ENCODE measurements around the gene CCDC70.

The CCDC70 gene

DNA sequence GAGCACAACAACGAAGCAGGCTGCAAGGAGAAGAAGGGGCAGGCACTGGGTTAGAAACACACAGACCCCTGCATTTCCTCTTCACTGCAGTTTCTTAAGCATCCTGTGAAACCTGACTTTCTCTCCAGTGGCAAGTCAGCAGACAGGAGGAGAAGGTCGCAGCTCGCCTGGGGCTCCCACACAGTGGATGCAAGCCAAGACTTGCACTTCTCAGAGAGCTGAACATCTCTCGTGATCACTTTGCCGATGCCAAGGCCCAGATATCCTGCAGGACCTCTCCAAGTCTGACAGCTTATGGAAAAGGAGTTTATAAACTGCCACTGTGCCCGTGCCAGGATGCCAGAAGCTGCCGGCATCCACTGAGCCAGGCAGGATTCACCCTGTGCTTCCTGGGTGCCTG, 35.2 kb upstream of the CCDC70 start:
- Histone ChIP-seq H3K9me3 (replicated peaks; ENCODE audit: insufficient read depth, low read length) (no peaks in the 10 kb centered on the region), H3K4me1 (ENCODE audit: low read length) (peaks cover 15% of the 10 kb centered on the region; the same call in 1 of the 2 replicates), H3K4me3 (ENCODE audit: low read length) (no peak overlapping the region), H3K9me2 (replicated peaks; ENCODE audit: insufficient read depth, low read length) (no peaks in the 10 kb centered on the region), H3K4me2 (ENCODE audit: low read depth, low read length) (no peak overlapping the region), H3K27me3 (replicated peaks; ENCODE audit: insufficient read depth, low read length) (no peaks in the 10 kb centered on the region), H3K27ac (ENCODE audit: low read length) (no peak overlapping the region), H3K36me3 (replicated peaks; ENCODE audit: insufficient read depth, low read length) (no peaks in the 10 kb centered on the region), H3F3A (ENCODE audit: insufficient read depth, low read length) (no peaks in the 10 kb centered on the region), H3K9ac (ENCODE audit: low read length) (no peak overlapping the region), H4K20me1 (ENCODE audit: insufficient read depth, low read length) (no peaks in the 10 kb centered on the region), H3K79me2 (ENCODE audit: low read length) (no peaks in the 10 kb centered on the region), H2AFZ (ENCODE audit: low read length) (no peak overlapping the region)
- no peak for DNase-seq
- TF ChIP-seq, protein P1, sequence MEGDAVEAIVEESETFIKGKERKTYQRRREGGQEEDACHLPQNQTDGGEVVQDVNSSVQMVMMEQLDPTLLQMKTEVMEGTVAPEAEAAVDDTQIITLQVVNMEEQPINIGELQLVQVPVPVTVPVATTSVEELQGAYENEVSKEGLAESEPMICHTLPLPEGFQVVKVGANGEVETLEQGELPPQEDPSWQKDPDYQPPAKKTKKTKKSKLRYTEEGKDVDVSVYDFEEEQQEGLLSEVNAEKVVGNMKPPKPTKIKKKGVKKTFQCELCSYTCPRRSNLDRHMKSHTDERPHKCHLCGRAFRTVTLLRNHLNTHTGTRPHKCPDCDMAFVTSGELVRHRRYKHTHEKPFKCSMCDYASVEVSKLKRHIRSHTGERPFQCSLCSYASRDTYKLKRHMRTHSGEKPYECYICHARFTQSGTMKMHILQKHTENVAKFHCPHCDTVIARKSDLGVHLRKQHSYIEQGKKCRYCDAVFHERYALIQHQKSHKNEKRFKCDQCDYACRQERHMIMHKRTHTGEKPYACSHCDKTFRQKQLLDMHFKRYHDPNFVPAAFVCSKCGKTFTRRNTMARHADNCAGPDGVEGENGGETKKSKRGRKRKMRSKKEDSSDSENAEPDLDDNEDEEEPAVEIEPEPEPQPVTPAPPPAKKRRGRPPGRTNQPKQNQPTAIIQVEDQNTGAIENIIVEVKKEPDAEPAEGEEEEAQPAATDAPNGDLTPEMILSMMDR (IDR thresholded peaks at IDR 0.05; ENCODE audit: low read length), result no peak
- TF ChIP-seq EZH2 (optimal IDR thresholded peaks at IDR 0.05; ENCODE audit: low read depth, low read length) (no peak), EZH2phosphoT487 (IDR thresholded peaks at IDR 0.05; ENCODE audit: low read length) (no peak)

DNA sequence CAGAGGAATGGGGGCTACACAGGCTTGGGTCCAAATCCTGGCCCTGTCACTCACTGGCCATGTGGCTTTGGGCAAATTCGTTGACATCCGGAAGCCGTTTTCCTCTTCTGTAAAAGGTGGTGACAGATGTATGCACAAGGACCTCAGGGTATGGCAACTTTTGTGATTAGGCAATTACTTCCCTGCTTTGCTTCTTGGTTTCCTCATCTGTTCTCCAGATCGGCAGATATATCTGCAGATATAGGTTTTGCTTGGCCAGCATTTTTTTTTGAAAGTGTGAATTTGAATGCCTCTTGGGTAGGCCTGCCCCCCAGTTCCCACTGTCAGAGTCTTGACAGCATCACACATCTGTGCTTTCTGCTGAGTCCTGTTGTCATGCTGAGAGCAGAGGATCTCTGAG, 34.5 kb upstream of the CCDC70 start:
- no peak for DNase-seq
- H3K27me3 ChIP-seq (replicated peaks; ENCODE audit: insufficient read depth, low read length), result no peaks in the 10 kb centered on the region
- H3K9ac ChIP-seq (ENCODE audit: low read length), result no peak overlapping the region
- H3K4me1 ChIP-seq (ENCODE audit: low read length), result peaks cover 15% of the 10 kb centered on the region; the same call in 1 of the 2 replicates
- no peaks in the 10 kb centered on the region for H4K20me1 ChIP-seq (ENCODE audit: insufficient read depth, low read length)
- no peaks in the 10 kb centered on the region for H3K36me3 ChIP-seq (replicated peaks; ENCODE audit: insufficient read depth, low read length)
- H2AFZ ChIP-seq (ENCODE audit: low read length), result no peak overlapping the region
- H3F3A ChIP-seq (ENCODE audit: insufficient read depth, low read length), result no peaks in the 10 kb centered on the region
- H3K4me2 ChIP-seq (ENCODE audit: low read depth, low read length), result no peak overlapping the region
- TF ChIP-seq, protein P1 (IDR thresholded peaks at IDR 0.05; ENCODE audit: low read length), result no peak
- no peak for TF ChIP-seq EZH2phosphoT487 (IDR thresholded peaks at IDR 0.05; ENCODE audit: low read length)
- no peak for TF ChIP-seq EZH2 (optimal IDR thresholded peaks at IDR 0.05; ENCODE audit: low read depth, low read length)
- no peak overlapping the region for H3K27ac ChIP-seq (ENCODE audit: low read length)
- H3K4me3 ChIP-seq (ENCODE audit: low read length), result no peak overlapping the region
- H3K9me2 ChIP-seq (replicated peaks; ENCODE audit: insufficient read depth, low read length), result no peaks in the 10 kb centered on the region
- no peaks in the 10 kb centered on the region for H3K79me2 ChIP-seq (ENCODE audit: low read length)
- H3K9me3 ChIP-seq (replicated peaks; ENCODE audit: insufficient read depth, low read length), result no peaks in the 10 kb centered on the region

DNA sequence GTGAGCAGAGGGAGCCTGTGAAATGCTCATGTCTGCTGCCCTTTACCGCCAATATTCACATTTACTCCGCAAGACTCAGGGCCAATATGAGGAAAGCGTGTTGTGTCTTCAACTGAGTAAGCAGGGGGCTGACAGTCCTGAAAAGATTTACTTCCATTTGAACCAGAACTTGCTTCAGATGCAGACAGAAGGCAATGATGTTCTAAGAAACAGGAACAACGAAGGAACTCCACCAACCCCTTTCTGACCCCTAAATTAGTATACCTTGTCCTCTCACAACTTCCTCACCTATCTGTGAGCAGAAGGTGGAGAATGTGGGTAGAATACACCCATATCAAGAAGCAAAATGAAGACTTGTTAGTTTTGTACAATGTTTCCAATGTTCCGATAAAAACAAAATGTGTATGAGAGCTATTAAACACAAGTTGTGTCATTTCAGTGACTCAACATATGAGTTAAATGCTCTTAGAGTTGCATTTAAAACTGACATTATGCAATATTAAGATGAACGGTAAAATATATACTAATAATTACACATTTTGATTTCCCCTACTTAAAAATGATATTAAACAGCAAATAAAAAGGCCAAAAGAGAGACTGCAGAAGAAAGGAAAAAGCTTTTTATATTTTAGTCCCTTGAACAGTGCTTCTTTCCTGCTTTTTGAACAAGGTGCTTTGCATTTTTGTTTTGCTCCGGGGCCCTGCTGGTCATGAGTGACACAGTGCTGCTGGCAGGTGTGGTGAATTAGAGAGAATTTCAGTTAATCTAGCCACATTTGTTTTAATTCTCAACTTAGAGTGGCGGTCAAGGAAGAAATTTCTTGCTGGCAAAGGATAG, 32.8 kb upstream of the CCDC70 start:
- Histone ChIP-seq H3K9me3 (replicated peaks; ENCODE audit: insufficient read depth, low read length) (no peaks in the 10 kb centered on the region), H3K4me3 (ENCODE audit: low read length) (no peak overlapping the region), H3K27me3 (replicated peaks; ENCODE audit: insufficient read depth, low read length) (no peaks in the 10 kb centered on the region), H3K9ac (ENCODE audit: low read length) (no peak overlapping the region), H3K79me2 (ENCODE audit: low read length) (no peaks in the 10 kb centered on the region), H2AFZ (ENCODE audit: low read length) (no peak overlapping the region), H3K4me2 (ENCODE audit: low read depth, low read length) (no peak overlapping the region), H3K4me1 (ENCODE audit: low read length) (peaks cover 15% of the 10 kb centered on the region; the same call in 1 of the 2 replicates), H4K20me1 (ENCODE audit: insufficient read depth, low read length) (no peaks in the 10 kb centered on the region), H3K27ac (ENCODE audit: low read length) (no peak overlapping the region), H3K9me2 (replicated peaks; ENCODE audit: insufficient read depth, low read length) (no peaks in the 10 kb centered on the region), H3K36me3 (replicated peaks; ENCODE audit: insufficient read depth, low read length) (no peaks in the 10 kb centered on the region), H3F3A (ENCODE audit: insufficient read depth, low read length) (no peaks in the 10 kb centered on the region)
- TF ChIP-seq EZH2phosphoT487 (IDR thresholded peaks at IDR 0.05; ENCODE audit: low read length) (no peak), EZH2 (optimal IDR thresholded peaks at IDR 0.05; ENCODE audit: low read depth, low read length) (no peak)
- TF ChIP-seq, protein P1 (IDR thresholded peaks at IDR 0.05; ENCODE audit: low read length), result no peak
- no peak for DNase-seq
